Keratinocyte (primary cell): ENCODE results near the gene ANTXR2. TPM values are rescaled to one million over a fixed set of nuclear protein-coding genes. Genes with fewer than 3 reads are reported as not detected.

ENCODE experiments used
- DNase-seq: peaks from one replicate; pipeline ENCODE4 v3.0.0-alpha.2; 2011; ENCODE audit warnings: low read depth, missing footprints, low spot score
- FAIRE-seq: peaks from 2 replicates; lab custom pipeline; 2011; peaks lifted over from hg19 to GRCh38; lab: Jason Lieb, UNC
- H2AFZ ChIP-seq: 2 replicates; pipeline ENCODE4 v1.6.0; 2012; ENCODE audit warnings: low read length, control low read depth, inconsistent platforms; ENCODE audit not compliant: control insufficient read depth
- H3K27ac ChIP-seq: 2 replicates; pipeline ENCODE4 v1.5.1; 2011; ENCODE audit warnings: low read length; ENCODE audit not compliant: control insufficient read depth, insufficient read depth
- H3K27me3 ChIP-seq: 3 replicates; pipeline ENCODE4 v1.6.0; 2011; ENCODE audit warnings: low read length; ENCODE audit not compliant: control insufficient read depth, insufficient read depth; ENCODE audit errors: extremely low read depth
- H3K36me3 ChIP-seq, 2 experiments: 2 replicates in 1 of 2; 3 replicates in 1 of 2; pipeline ENCODE4 v1.5.1; 2011; ENCODE audit warnings: low read length in 2 of 2, mild to moderate bottlenecking in 1 of 2; ENCODE audit not compliant: control insufficient read depth in 2 of 2, insufficient read depth in 2 of 2; ENCODE audit errors: extremely low read depth in 1 of 2
- H3K4me1 ChIP-seq: 3 replicates; pipeline ENCODE4 v1.5.1; 2011; ENCODE audit warnings: low read length; ENCODE audit not compliant: control insufficient read depth, insufficient read depth; ENCODE audit errors: extremely low read depth
- H3K4me2 ChIP-seq: 3 replicates; pipeline ENCODE4 v1.6.0; 2011; ENCODE audit warnings: low read depth, low read length; ENCODE audit not compliant: control insufficient read depth, insufficient read depth; ENCODE audit errors: extremely low read depth
- H3K4me3 ChIP-seq, 3 experiments: fragments of 200-600 bp in 1 of 3; sonication (generic) in 1 of 3; 2 replicates in 2 of 3; 3 replicates in 1 of 3; pipeline ENCODE4 v1.5.1; 2011 to 2016; ENCODE audit warnings: low read length in 3 of 3, mild to moderate bottlenecking in 3 of 3, control low read depth in 2 of 3, inconsistent platforms in 1 of 3, low read depth in 1 of 3, mixed read lengths in 1 of 3, mixed run types in 1 of 3, moderate library complexity in 1 of 3; ENCODE audit not compliant: control insufficient read depth in 2 of 3, insufficient read depth in 2 of 3; ENCODE audit errors: extremely low read depth in 1 of 3
- H3K79me2 ChIP-seq: 2 replicates; pipeline ENCODE4 v1.6.0; 2012; ENCODE audit warnings: low read length; ENCODE audit not compliant: control insufficient read depth, insufficient read depth
- H3K9ac ChIP-seq: 3 replicates; pipeline ENCODE4 v1.6.0; 2011; ENCODE audit warnings: low read length; ENCODE audit not compliant: control insufficient read depth, insufficient read depth; ENCODE audit errors: extremely low read depth
- H3K9me1 ChIP-seq: 3 replicates; pipeline ENCODE4 v1.6.0; 2011; ENCODE audit warnings: low read length; ENCODE audit not compliant: control insufficient read depth, insufficient read depth; ENCODE audit errors: extremely low read depth
- H3K9me3 ChIP-seq: 2 replicates; pipeline ENCODE4 v1.5.1; 2012; ENCODE audit warnings: low read depth, low read length; ENCODE audit not compliant: control insufficient read depth
- H4K20me1 ChIP-seq: 3 replicates; pipeline ENCODE4 v1.6.0; 2011; ENCODE audit warnings: low read length; ENCODE audit not compliant: control insufficient read depth, insufficient read depth; ENCODE audit errors: extremely low read depth
- CTCF ChIP-seq, 3 experiments: IDR thresholded peaks in 1 of 3; conservative IDR thresholded peaks in 1 of 3; optimal IDR thresholded peaks in 1 of 3; 2 replicates in 2 of 3; 3 replicates in 1 of 3; pipeline versions ENCODE3 to v1.5.1; 2011; ENCODE audit warnings: low read length in 3 of 3, mild to moderate bottlenecking in 3 of 3, moderate library complexity in 2 of 3, control low read depth in 1 of 3, inconsistent platforms in 1 of 3; ENCODE audit not compliant: insufficient read depth in 2 of 3; ENCODE audit errors: extremely low read depth in 1 of 3
- EZH2 ChIP-seq: IDR thresholded peaks from one replicate; pipeline ENCODE4 v1.6.1; 2012; ENCODE audit warnings: inconsistent platforms, mild to moderate bottlenecking, low read length, moderate library complexity
- dilution Hi-C: fragments of 300-500 bp; cut with MboI; formaldehyde crosslinking; loops from one replicate; pipeline ENCODE4 v1.7.0; 2020; ENCODE audit warnings: low sequenced_read_pairs; ENCODE audit not compliant: extremely low pct_ligation_motif_present
- polyA plus RNA-seq, 5 experiments: library from polyadenylated mRNA; depleted of rRNA in 3 of 5; stranded (reverse) in 3 of 5; stranded (forward) in 1 of 5; unstranded in 1 of 5; fragments of >200 nt; gene quantifications; 1 replicate in 1 of 5; 2 replicates in 3 of 5; 3 replicates in 1 of 5; pipeline versions ENCODE4 v1.2.1 to v1.2.3, GENCODE V29; 2011 to 2012; ENCODE audit warnings: missing spikeins in 2 of 5, low read depth in 1 of 5, low replicate concordance in 1 of 5

Gene ANTXR2
- polyA plus RNA-seq, 1 donor (not counting 4 experiments of a cell fraction or from before 2014, with no cell fraction given), result 89.1 TPM

GRCh38 chr4:79979785-79980437, 93.1 kb downstream of the ANTXR2 start:
- TF ChIP-seq CTCF (optimal IDR thresholded peaks at IDR 0.05 in 1 of 3, IDR thresholded peaks at IDR 0.05 in 1 of 3, conservative IDR thresholded peaks at IDR 0.05 in 1 of 3; ENCODE audit: extremely low read depth in 1 of 3, insufficient read depth in 2 of 3, low read length in 3 of 3), result no peak
- no peak for TF ChIP-seq EZH2
- FAIRE-seq (no peak), DNase-seq (no peak)
- Histone ChIP-seq H3K36me3 (peaks cover 10 to 19% of the 10 kb centered on the region in 2 experiments), H3K9ac (no peak overlapping the region), H3K9me3 (no peaks in the 10 kb centered on the region), H3K79me2 (peaks cover 9% of the 10 kb centered on the region), H2AFZ (no peak overlapping the region), H3K27ac (no peak overlapping the region), H3K4me2 (no peak overlapping the region), H3K4me1 (no peaks in the 10 kb centered on the region), H3K27me3 (no peaks in the 10 kb centered on the region), H4K20me1 (no peaks in the 10 kb centered on the region), H3K9me1 (no peaks in the 10 kb centered on the region), H3K4me3 (no peak overlapping the region)
- dilution Hi-C loops, result no loop called here

- H3K9me1 ChIP-seq, result no peaks in the 10 kb centered on the region
- no peak overlapping the region for H2AFZ ChIP-seq
- peaks cover 21% of the 10 kb centered on the region for H3K79me2 ChIP-seq
- no peaks in the 10 kb centered on the region for H4K20me1 ChIP-seq
- FAIRE-seq (peak; percentile 9), DNase-seq (no peak)
- no peak for TF ChIP-seq CTCF (optimal IDR thresholded peaks at IDR 0.05 in 1 of 3, IDR thresholded peaks at IDR 0.05 in 1 of 3, conservative IDR thresholded peaks at IDR 0.05 in 1 of 3; ENCODE audit: extremely low read depth in 1 of 3, insufficient read depth in 2 of 3, low read length in 3 of 3)
- no peak for TF ChIP-seq EZH2
- H3K36me3 ChIP-seq, result peaks cover 10 to 19% of the 10 kb centered on the region in 2 experiments
- no peak overlapping the region for H3K27ac ChIP-seq
- H3K9ac ChIP-seq, result no peak overlapping the region
- H3K27me3 ChIP-seq, result no peaks in the 10 kb centered on the region
- no peak overlapping the region for H3K4me3 ChIP-seq
- dilution Hi-C loops, result no loop called here
- H3K4me2 ChIP-seq, result no peak overlapping the region
- H3K4me1 ChIP-seq, result no peaks in the 10 kb centered on the region
- H3K9me3 ChIP-seq, result no peaks in the 10 kb centered on the region
Measured at GRCh38 chr4:79977131-79977840, 95.7 kb downstream of the ANTXR2 start.
